AG08396 (cell line): ENCODE results near the gene SSR4.
"Not testable (repeated sequence)": the region's sequence is repeated elsewhere in the genome, so short reads cannot be mapped to it uniquely, and the experiment has no call there.

Experiments used
- DNase-seq: peaks from one replicate; pipeline ENCODE4 v3.0.0; 2012; ENCODE audit warnings: low spot score, mixed read lengths

Gene SSR4

GRCh38 chrX:153805436-153805835 lies 11.0 kb downstream of the SSR4 start:
- DNase-seq = no peak

GRCh38 chrX:153806999-153807575 lies 12.6 kb downstream of the SSR4 start:
- DNase-seq = no peak

GRCh38 chrX:153807976-153808375 lies 13.5 kb downstream of the SSR4 start:
- DNase-seq = no peak

- DNase-seq = no peak
Measured at GRCh38 chrX:153812220-153812619, 17.8 kb downstream of the SSR4 start.

- no peak for DNase-seq
Measured at GRCh38 chrX:153813161-153813560, 18.7 kb downstream of the SSR4 start.

- DNase-seq = no peak
Measured at GRCh38 chrX:153814591-153815315, 20.3 kb downstream of the SSR4 start.

GRCh38 chrX:153816831-153817690 lies 22.6 kb downstream of the SSR4 start:
- no peak for DNase-seq

- not testable (repeated sequence) for DNase-seq
Measured at GRCh38 chrX:153818064-153818463, 23.6 kb downstream of the SSR4 start.

GRCh38 chrX:153818571-153819383 lies 24.3 kb downstream of the SSR4 start:
- DNase-seq = peak; percentile 77

GRCh38 chrX:153819384-153820040 lies 25.0 kb downstream of the SSR4 start:
- DNase-seq = no peak

GRCh38 chrX:153820601-153821000 lies 26.1 kb downstream of the SSR4 start:
- no peak for DNase-seq

- DNase-seq = peak; percentile 5
Measured at GRCh38 chrX:153821066-153821465, 26.6 kb downstream of the SSR4 start.

- DNase-seq = peak; percentile 5
Measured at GRCh38 chrX:153824348-153824747, 29.9 kb downstream of the SSR4 start.

- peak; percentile 8 for DNase-seq
Measured at GRCh38 chrX:153825042-153825441, 30.6 kb downstream of the SSR4 start.

- no peak for DNase-seq
Measured at GRCh38 chrX:153827016-153827415, 32.5 kb downstream of the SSR4 start.

- DNase-seq = peak; percentile 10
Measured at GRCh38 chrX:153827903-153828302, 33.4 kb downstream of the SSR4 start.

GRCh38 chrX:153828308-153828707 lies 33.8 kb downstream of the SSR4 start:
- DNase-seq = no peak

- DNase-seq = no peak
Measured at GRCh38 chrX:153828723-153829548, 34.5 kb downstream of the SSR4 start.

GRCh38 chrX:153829549-153829798 lies 35.0 kb downstream of the SSR4 start:
- no peak for DNase-seq

GRCh38 chrX:153829799-153830639 lies 35.6 kb downstream of the SSR4 start, which contains the start of gene PDZD4:
PDZD4 (minus strand) TSS chrX:153830544; CDS start chrX:153830298, 246 bp downstream.
- DNase-seq = no peak
